ENCODE data around the gene NOL8. TPM values are rescaled to one million over a fixed set of nuclear protein-coding genes. Genes with fewer than 3 reads are reported as not detected.

The NOL8 gene
- total RNA-seq, 1 donor = 28.2 TPM

Small RNAs within 50 kb of the gene (small RNA-seq; reads per million reads assigned to genes)
- gene MIR3651 = not detected
- 13.0 reads per million, percentile 93 among the genes with 10 or more reads in this experiment for gene SNORA84

Other genes starting within 250 kb of the NOL8 start
- gene SPTLC1, start 209.9 kb downstream of the NOL8 start, total RNA-seq = 124 and 129 TPM in 2 replicates
- 491 and 529 TPM in 2 replicates for gene IARS1, start 31.7 kb downstream of the NOL8 start, total RNA-seq
- 4.7 and 5.4 TPM in 2 replicates for gene CENPP, start 603 bp upstream of the NOL8 start, total RNA-seq
- 0.36 and 0.88 TPM in 2 replicates for gene OGN, start 79.2 kb upstream of the NOL8 start, total RNA-seq
- gene OMD, start 99.1 kb upstream of the NOL8 start, total RNA-seq = 0.36 and 1.5 TPM in 2 replicates
- gene ASPN, start 157.2 kb upstream of the NOL8 start, total RNA-seq = 1.1 and 1.2 TPM in 2 replicates
- 55.4 and 62.2 TPM in 2 replicates for gene ECM2, start 210.6 kb upstream of the NOL8 start, total RNA-seq